ENCODE measurements around the gene SEC31A.

- TF ChIP-seq, protein P1, sequence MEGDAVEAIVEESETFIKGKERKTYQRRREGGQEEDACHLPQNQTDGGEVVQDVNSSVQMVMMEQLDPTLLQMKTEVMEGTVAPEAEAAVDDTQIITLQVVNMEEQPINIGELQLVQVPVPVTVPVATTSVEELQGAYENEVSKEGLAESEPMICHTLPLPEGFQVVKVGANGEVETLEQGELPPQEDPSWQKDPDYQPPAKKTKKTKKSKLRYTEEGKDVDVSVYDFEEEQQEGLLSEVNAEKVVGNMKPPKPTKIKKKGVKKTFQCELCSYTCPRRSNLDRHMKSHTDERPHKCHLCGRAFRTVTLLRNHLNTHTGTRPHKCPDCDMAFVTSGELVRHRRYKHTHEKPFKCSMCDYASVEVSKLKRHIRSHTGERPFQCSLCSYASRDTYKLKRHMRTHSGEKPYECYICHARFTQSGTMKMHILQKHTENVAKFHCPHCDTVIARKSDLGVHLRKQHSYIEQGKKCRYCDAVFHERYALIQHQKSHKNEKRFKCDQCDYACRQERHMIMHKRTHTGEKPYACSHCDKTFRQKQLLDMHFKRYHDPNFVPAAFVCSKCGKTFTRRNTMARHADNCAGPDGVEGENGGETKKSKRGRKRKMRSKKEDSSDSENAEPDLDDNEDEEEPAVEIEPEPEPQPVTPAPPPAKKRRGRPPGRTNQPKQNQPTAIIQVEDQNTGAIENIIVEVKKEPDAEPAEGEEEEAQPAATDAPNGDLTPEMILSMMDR (IDR thresholded peaks at IDR 0.05), result no peak
- no peak for TF ChIP-seq POLR2A (IDR thresholded peaks at IDR 0.05)
These were observed 105.1 kb downstream of the SEC31A start for GRCh38 chr4:82785611-82786400.
